AG04450 (cell line): ENCODE measurements around the gene SLC22A23. TPM values are rescaled to one million over a fixed set of nuclear protein-coding genes. Genes with fewer than 3 reads are reported as not detected.

Experiments used
- CTCF ChIA-PET: fragments of 300-600, 350-600 bp; formaldehyde crosslinking; extraction: SDS; loops from one replicate; lab custom pipeline; 2022; ENCODE audit warnings: antibody characterized with exemption, inconsistent platforms; lab: Charles Lee
- POLR2A ChIA-PET: fragments of 350-600 bp; formaldehyde crosslinking; extraction: SDS; loops from one replicate; lab custom pipeline; 2021; ENCODE audit warnings: antibody characterized with exemption, inconsistent platforms; lab: Yijun Ruan, JAX
- DNase-seq: peaks from one replicate; pipeline ENCODE4 v3.0.0-alpha.2; 2011; ENCODE audit warnings: low read depth, low spot score
- H3K27ac ChIP-seq: one replicate; pipeline ENCODE4 v1.5.1; 2012; ENCODE audit warnings: low read depth, low read length, control low read depth
- H3K27me3 ChIP-seq: one replicate; pipeline ENCODE4 v1.6.0; 2012; ENCODE audit warnings: low read length; ENCODE audit not compliant: control insufficient read depth, insufficient read depth
- H3K4me3 ChIP-seq: 2 replicates; pipeline ENCODE4 v1.5.1; 2011; ENCODE audit warnings: mild to moderate bottlenecking, low read depth, low read length, control low read depth
- H3K9me3 ChIP-seq: 2 replicates; pipeline ENCODE4 v1.5.1; 2012; ENCODE audit warnings: low read length; ENCODE audit not compliant: control insufficient read depth, insufficient read depth
- polyA plus RNA-seq: library from polyadenylated mRNA; depleted of rRNA; stranded (reverse); fragments of >200 nt; gene quantifications from 2 replicates; pipeline ENCODE4 v1.2.3, GENCODE V29; 2011
- TF ChIP-seq, protein P1 (sequence below): IDR thresholded peaks from 2 replicates; pipeline ENCODE4 v1.5.1; 2011; ENCODE audit warnings: low read depth, low read length, control low read depth, inconsistent platforms

SLC22A23 gene
- polyA plus RNA-seq, 1 experiment = not detected

DNA sequence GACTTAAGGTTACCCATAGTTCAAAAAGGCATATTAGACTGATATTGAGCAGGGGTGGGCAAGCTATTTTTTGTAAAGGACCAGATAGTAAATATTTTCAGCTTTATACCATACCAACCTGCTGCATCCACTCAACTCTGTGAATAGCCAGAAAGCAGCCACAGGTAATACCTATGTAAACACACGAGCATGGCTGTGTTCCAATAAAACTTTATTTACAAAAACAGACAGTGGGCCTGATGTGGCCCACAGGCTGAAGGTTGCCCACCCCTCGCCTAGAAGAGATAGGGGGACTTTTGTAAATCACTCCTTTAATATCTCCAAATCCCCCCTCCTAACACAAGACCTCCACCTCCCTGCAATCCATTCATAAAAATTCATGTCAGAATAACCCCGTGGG, 133.7 kb downstream of the SLC22A23 start:
- Histone ChIP-seq H3K27me3 (peaks cover 23% of the 10 kb centered on the region), H3K27ac (no peak overlapping the region), H3K4me3 (no peak overlapping the region), H3K9me3 (no peaks in the 10 kb centered on the region; the same call in 1 of the 2 replicates)
- ChIA-PET CTCF (no interaction called here), POLR2A (no interaction called here)
- TF ChIP-seq, protein P1, sequence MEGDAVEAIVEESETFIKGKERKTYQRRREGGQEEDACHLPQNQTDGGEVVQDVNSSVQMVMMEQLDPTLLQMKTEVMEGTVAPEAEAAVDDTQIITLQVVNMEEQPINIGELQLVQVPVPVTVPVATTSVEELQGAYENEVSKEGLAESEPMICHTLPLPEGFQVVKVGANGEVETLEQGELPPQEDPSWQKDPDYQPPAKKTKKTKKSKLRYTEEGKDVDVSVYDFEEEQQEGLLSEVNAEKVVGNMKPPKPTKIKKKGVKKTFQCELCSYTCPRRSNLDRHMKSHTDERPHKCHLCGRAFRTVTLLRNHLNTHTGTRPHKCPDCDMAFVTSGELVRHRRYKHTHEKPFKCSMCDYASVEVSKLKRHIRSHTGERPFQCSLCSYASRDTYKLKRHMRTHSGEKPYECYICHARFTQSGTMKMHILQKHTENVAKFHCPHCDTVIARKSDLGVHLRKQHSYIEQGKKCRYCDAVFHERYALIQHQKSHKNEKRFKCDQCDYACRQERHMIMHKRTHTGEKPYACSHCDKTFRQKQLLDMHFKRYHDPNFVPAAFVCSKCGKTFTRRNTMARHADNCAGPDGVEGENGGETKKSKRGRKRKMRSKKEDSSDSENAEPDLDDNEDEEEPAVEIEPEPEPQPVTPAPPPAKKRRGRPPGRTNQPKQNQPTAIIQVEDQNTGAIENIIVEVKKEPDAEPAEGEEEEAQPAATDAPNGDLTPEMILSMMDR = no peak
- no peak for DNase-seq

DNA sequence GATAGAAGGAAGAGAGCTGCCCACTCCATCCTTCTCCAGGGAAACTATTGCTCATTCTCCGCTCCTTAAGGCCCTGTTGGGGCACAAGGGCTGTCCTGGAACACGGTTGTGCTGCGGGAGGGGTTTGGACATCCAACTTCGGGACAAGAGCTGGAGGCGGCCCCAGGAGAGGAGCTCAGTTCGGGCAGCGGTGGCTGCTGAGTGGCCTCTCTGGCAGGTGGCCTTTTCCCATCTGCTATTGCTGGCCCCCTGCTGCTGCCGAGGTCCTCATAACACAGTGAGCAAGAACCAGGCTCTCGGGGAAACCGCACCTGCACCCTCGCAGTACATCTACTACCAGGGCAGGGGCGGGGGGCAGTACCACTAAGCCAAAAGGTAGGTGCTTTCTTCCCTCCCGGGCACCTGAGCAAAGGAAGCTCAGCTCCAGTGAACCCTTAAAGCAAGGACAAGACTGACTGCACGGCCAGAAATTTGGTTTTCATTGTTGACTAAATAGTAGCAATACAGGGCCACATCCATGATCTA, 134.4 kb downstream of the SLC22A23 start:
- Histone ChIP-seq H3K9me3 (no peaks in the 10 kb centered on the region; the same call in 1 of the 2 replicates), H3K4me3 (no peak overlapping the region), H3K27ac (no peak overlapping the region), H3K27me3 (peaks cover 30% of the 10 kb centered on the region)
- TF ChIP-seq, protein P1 = no peak
- CTCF ChIA-PET = no interaction called here
- POLR2A ChIA-PET = interaction anchor here (0.6 kb wide), 1 partner anchor 359 kb away, joined by 3 read pairs; no protein-coding TSS in a partner anchor
- DNase-seq = no peak

DNA sequence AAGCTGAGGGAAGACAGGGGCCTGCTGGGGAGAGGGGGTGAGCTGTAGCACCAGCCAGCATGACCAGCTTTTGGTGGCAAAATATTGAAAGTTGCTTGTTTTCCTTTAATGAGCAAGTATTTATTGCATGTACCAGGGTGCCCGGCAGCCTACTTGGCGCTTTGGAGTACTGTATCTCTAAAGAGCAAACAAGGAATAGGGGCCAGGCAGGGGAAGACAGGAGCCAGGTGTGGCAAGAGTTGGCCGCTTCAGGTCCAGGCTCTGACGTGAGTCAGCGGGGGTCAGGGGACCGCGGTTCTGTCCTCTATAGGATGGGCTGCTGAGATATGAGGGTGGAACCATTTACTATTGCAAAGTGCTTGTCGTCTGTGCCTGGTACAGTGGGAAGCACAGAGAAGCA, 135.0 kb downstream of the SLC22A23 start:
- TF ChIP-seq, protein P1 = no peak
- no peak overlapping the region for H3K27ac ChIP-seq
- H3K4me3 ChIP-seq = no peak overlapping the region
- no peaks in the 10 kb centered on the region; the same call in 1 of the 2 replicates for H3K9me3 ChIP-seq
- peaks cover 36% of the 10 kb centered on the region for H3K27me3 ChIP-seq
- DNase-seq = no peak
- ChIA-PET CTCF (no interaction called here), POLR2A (interaction anchor here (0.6 kb wide), 1 partner anchor 359 kb away, joined by 3 read pairs; no protein-coding TSS in a partner anchor)

DNA sequence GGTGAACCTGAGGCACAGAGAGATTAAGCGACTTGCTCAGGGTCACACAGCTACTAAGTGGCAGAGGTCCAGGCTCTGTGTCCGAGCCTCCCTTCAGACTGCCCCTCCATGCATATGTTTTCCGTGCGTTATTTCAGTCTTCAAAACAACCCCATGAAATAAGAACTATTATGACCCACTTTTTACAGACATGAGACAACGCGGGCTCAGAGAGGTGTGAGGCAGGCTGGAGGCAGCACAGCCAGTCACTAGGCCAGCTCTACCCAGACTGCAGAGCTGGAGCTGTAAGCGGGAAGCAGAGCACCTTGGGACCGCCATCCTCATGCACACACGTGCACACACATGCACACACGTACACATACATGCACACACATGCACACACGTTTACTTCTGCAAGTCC, 135.8 kb downstream of the SLC22A23 start:
- no peak for DNase-seq
- TF ChIP-seq, protein P1 = no peak
- H3K27ac ChIP-seq = no peak overlapping the region
- no peaks in the 10 kb centered on the region; the same call in 1 of the 2 replicates for H3K9me3 ChIP-seq
- POLR2A ChIA-PET = no interaction called here
- CTCF ChIA-PET = no interaction called here
- H3K4me3 ChIP-seq = no peak overlapping the region
- H3K27me3 ChIP-seq = peaks cover 40% of the 10 kb centered on the region

DNA sequence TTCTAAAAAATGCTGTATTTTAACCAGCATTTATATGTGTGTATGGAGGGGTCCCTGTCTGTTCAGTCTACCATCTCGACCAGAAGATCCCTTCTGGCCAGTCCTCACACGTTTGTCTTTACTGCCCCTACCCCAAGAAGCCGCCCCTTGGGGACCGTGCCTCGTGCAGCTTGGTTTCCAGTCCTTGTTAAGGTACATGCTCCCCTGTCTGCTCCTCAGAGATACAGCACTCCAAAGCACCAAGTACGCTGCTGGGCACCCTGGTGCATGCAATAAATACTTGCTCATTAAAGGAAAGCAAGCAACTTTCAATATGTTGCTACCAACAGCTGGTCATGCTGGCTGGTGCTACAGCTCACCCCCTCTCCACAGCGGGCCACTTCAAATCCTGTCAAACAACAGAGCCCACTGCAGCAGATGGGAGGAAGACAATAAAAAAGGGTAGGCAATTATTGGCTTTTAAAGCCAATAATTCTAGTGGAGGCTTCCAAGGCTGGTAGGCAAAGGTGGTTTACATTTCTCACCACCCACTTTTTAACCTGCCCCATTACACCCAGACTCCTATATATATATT, 136.5 kb downstream of the SLC22A23 start:
- Histone ChIP-seq H3K27me3 (peaks cover 45% of the 10 kb centered on the region), H3K4me3 (no peak overlapping the region), H3K27ac (no peak overlapping the region), H3K9me3 (no peaks in the 10 kb centered on the region; the same call in 1 of the 2 replicates)
- ChIA-PET CTCF (no interaction called here), POLR2A (no interaction called here)
- TF ChIP-seq, protein P1 = no peak
- DNase-seq = no peak
